ENCODE data around the gene KRT80. TPM values are rescaled to one million over a fixed set of nuclear protein-coding genes. Genes with fewer than 3 reads are reported as not detected.

The KRT80 gene
- total RNA-seq, 4 donors from 2014 or later: 1.1 TPM; not detected in 3

DNA sequence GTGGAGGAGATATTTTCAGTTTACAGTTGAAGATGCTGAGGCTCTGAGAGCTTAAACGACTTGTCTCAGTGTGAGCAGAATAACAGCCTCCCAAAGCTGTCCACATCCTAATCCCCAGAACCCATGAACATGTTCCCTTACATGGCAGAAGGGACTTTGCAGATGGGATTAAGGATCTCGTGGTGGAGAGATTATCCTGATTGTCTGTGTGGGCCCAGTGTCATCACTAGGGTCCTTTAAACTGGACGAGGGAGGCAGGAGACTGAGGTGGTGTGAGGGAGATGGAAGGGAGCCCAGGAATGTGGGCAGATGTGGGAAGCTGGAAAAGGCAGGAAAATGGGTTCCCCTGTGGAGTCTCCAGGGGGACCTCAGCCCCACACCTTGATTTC lies 9.6 kb upstream of the KRT80 start:
- H3K27me3 ChIP-seq: no peaks in the 10 kb centered on the region
- intact Hi-C loops (cut with DNase I; ENCODE audit: low total_unique reads): no loop called here

DNA sequence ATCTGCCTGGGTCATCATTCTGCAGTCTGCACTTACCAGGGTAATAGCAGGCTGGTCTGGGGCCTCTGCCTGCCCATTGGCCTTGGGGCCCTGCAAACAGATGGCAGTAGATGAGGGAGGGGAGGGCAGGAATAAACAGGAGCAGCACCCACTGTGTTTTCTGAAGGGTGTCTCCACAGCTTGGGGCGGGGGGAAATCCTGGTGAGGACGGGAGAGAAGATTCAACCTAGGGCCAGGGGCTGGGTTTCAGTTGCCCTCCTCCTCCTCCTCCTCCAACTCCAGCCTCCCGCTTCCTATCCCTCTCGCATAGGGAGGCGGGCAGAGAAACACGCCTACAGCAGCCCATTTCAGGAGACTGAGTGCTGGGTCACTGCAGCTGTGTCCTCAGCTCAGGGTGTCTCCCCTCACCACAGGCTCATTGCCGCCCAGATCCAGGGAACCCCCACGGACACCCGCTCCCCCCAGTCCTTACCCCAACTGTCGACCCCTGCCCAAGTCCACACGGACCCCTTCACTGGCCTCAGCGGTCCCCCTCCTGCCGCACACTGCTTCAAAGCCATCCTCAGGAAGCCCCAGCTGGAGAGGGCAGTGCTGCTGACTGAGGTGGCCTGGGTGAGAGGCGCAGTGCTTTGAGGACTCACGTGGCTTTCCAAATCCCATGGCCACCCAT lies 9.1 kb upstream of the KRT80 start:
- Histone ChIP-seq H3K4me1 (peaks cover 0 to 15% of the 10 kb centered on the region in 2 donors), H3K4me3 (no peak overlapping the region), H3K27me3 (no peaks in the 10 kb centered on the region), H3K9me3 (no peaks in the 10 kb centered on the region), H3K27ac (no peak overlapping the region), H3K36me3 (no peaks in the 10 kb centered on the region)
- DNase-seq: no peak
- intact Hi-C loops (cut with DNase I; ENCODE audit: low total_unique reads): no loop called here
- no peak for TF ChIP-seq POLR2A (IDR thresholded peaks at IDR 0.05)
- TF ChIP-seq, protein P1, sequence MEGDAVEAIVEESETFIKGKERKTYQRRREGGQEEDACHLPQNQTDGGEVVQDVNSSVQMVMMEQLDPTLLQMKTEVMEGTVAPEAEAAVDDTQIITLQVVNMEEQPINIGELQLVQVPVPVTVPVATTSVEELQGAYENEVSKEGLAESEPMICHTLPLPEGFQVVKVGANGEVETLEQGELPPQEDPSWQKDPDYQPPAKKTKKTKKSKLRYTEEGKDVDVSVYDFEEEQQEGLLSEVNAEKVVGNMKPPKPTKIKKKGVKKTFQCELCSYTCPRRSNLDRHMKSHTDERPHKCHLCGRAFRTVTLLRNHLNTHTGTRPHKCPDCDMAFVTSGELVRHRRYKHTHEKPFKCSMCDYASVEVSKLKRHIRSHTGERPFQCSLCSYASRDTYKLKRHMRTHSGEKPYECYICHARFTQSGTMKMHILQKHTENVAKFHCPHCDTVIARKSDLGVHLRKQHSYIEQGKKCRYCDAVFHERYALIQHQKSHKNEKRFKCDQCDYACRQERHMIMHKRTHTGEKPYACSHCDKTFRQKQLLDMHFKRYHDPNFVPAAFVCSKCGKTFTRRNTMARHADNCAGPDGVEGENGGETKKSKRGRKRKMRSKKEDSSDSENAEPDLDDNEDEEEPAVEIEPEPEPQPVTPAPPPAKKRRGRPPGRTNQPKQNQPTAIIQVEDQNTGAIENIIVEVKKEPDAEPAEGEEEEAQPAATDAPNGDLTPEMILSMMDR (IDR thresholded peaks at IDR 0.05): no peak

More for the DNA sequence above, 9.6 kb upstream of the KRT80 start:
- no peak overlapping the region for H3K4me3 ChIP-seq
- no peak overlapping the region for H3K27ac ChIP-seq
- H3K4me1 ChIP-seq: peaks cover 0 to 15% of the 10 kb centered on the region in 2 donors
- TF ChIP-seq, protein P1 (IDR thresholded peaks at IDR 0.05): no peak
- TF ChIP-seq POLR2A (IDR thresholded peaks at IDR 0.05): no peak
- H3K36me3 ChIP-seq: no peaks in the 10 kb centered on the region
- no peaks in the 10 kb centered on the region for H3K9me3 ChIP-seq
- DNase-seq: no peak

DNA sequence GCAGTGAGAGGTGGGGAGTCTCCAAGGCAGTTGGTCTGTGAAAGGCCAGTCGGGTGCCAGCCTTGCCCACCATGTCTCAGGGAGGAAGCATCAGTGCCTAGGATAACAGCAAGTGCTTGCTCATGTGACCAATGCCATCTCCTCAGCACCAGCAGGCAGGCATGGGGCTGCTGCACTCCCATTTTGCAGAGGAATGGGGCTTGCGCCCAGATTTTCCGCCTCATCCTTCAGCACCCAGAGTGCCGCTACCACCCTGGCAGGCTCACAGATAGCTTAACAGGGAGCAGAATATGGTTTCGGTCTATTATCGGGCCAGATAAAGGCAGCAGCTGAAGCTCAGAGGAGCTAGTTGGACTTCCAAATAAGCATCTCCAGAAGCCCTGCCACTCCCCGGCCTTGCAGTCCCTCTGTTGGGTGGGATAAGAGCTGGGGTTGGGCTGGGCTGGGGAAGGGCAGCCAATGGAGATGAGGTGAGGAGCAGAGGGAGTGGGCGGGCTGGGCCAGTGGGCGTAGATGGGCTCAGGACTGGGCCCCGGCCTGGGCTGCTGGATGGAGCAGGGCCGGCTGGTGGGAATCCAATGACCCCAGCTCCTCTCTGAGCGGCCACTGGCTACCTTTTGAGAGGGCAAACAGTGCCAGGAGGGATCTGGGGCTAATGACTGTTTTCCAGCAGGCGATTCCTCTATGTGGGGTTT lies 8.4 kb upstream of the KRT80 start:
- no peak overlapping the region for H3K4me3 ChIP-seq
- H3K27ac ChIP-seq: no peak overlapping the region
- H3K9me3 ChIP-seq: no peaks in the 10 kb centered on the region
- TF ChIP-seq, protein P1 (IDR thresholded peaks at IDR 0.05): no peak
- TF ChIP-seq POLR2A (IDR thresholded peaks at IDR 0.05): no peak
- no peak for DNase-seq
- no peaks in the 10 kb centered on the region for H3K27me3 ChIP-seq
- intact Hi-C loops (cut with DNase I; ENCODE audit: low total_unique reads): no loop called here
- H3K36me3 ChIP-seq: no peaks in the 10 kb centered on the region
- H3K4me1 ChIP-seq: peaks cover 0 to 15% of the 10 kb centered on the region in 2 donors

DNA sequence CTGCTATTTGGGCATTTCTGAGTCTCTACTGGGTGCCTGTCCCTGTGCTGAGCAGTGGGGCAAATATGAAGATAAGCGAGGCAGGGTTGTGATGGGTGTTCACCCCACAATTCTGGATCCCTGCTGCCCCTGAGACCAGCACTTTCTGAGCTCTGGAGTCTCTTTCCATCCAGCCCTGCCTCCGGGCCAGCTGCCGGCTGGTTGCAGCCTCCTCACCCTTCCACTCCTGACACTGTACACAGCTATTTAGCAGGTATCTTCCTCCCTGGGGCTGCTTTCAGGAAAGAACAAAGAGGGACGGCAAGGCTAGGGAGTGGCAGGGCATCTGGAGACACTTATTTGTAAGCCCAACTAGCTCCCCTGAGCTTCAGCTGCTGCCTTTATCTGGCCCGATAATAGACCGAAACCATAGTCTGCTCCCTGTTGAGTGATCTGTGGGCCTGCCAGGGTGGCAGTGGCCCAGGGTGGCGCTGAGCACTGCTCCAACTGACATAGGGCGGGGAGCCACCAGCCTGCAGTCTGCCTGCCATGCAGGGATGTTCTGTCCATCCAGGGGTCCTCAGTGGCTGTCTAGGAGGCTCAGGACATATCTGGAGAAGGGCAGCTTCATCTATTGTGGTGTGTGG lies 7.6 kb upstream of the KRT80 start:
- Histone ChIP-seq H3K27me3 (no peaks in the 10 kb centered on the region), H3K9me3 (no peaks in the 10 kb centered on the region), H3K4me1 (peaks cover 3 to 15% of the 10 kb centered on the region in 2 donors), H3K4me3 (no peak overlapping the region), H3K27ac (no peak overlapping the region), H3K36me3 (no peaks in the 10 kb centered on the region)
- intact Hi-C loops (cut with DNase I; ENCODE audit: low total_unique reads): no loop called here
- TF ChIP-seq POLR2A (IDR thresholded peaks at IDR 0.05): no peak
- TF ChIP-seq, protein P1 (IDR thresholded peaks at IDR 0.05): no peak
- no peak for DNase-seq

Data from uterus (tissue), 4 donors.